Fibroblast of lung (primary cell): ENCODE results near the gene FSTL5. TPM values are rescaled to one million over a fixed set of nuclear protein-coding genes. Genes with fewer than 3 reads are reported as not detected.

Experiments used
- DNase-seq, 2 donors: peaks; one replicate each; pipeline versions ENCODE4 v3.0.0 to v3.0.0-alpha.2; 2010; ENCODE audit warnings: low read depth in 2 of 2
- H2AFZ ChIP-seq: 2 replicates; pipeline ENCODE4 v1.5.1; 2012; ENCODE audit warnings: low read length, control low read depth, inconsistent platforms
- H3K27ac ChIP-seq: 2 replicates; pipeline ENCODE4 v1.5.1; 2011; ENCODE audit warnings: low read length, control low read depth; ENCODE audit not compliant: insufficient read depth
- H3K27me3 ChIP-seq: 2 replicates; pipeline ENCODE4 v1.5.1; 2011; ENCODE audit warnings: mild to moderate bottlenecking, low read length; ENCODE audit not compliant: control insufficient read depth, insufficient read depth
- H3K36me3 ChIP-seq: 2 replicates; pipeline ENCODE4 v1.5.1; 2011; ENCODE audit warnings: low read length; ENCODE audit not compliant: control insufficient read depth, insufficient read depth
- H3K4me1 ChIP-seq: 2 replicates; pipeline ENCODE4 v1.5.1; 2011; ENCODE audit warnings: low read length; ENCODE audit not compliant: control insufficient read depth, insufficient read depth; ENCODE audit errors: extremely low read depth
- H3K4me2 ChIP-seq: 2 replicates; pipeline ENCODE4 v1.5.1; 2011; ENCODE audit warnings: low read length, control low read depth; ENCODE audit not compliant: insufficient read depth; ENCODE audit errors: extremely low read depth
- H3K4me3 ChIP-seq, 4 experiments: fragments of 200-600 bp in 1 of 4; sonication (generic) in 1 of 4; replicated peaks in 1 of 4; 2 replicates each; pipeline ENCODE4 v1.5.1; 2011 to 2016; ENCODE audit warnings: low read length in 4 of 4, low read depth in 3 of 4, mild to moderate bottlenecking in 3 of 4, control low read depth in 2 of 4, inconsistent platforms in 1 of 4, mixed read lengths in 1 of 4; ENCODE audit not compliant: insufficient read depth in 1 of 4; ENCODE audit errors: control extremely low read depth in 1 of 4
- H3K79me2 ChIP-seq: 2 replicates; pipeline ENCODE4 v1.5.1; 2012; ENCODE audit warnings: mild to moderate bottlenecking, low read length, inconsistent platforms; ENCODE audit not compliant: control insufficient read depth, insufficient read depth
- H3K9ac ChIP-seq: 2 replicates; pipeline ENCODE4 v1.5.1; 2011; ENCODE audit warnings: mild to moderate bottlenecking, low read length, control low read depth; ENCODE audit not compliant: insufficient read depth
- H3K9me3 ChIP-seq: 2 replicates; pipeline ENCODE4 v1.5.1; 2012; ENCODE audit warnings: low read depth, low read length; ENCODE audit not compliant: control insufficient read depth, insufficient read depth
- H4K20me1 ChIP-seq: 2 replicates; pipeline ENCODE4 v1.5.1; 2011; ENCODE audit warnings: low read length; ENCODE audit not compliant: control insufficient read depth, insufficient read depth; ENCODE audit errors: extremely low read depth
- CTCF ChIP-seq, 2 donors: IDR thresholded peaks in 1 of 2; conservative IDR thresholded peaks in 1 of 2; 1 replicate in 1 of 2; 2 replicates in 1 of 2; pipeline ENCODE4 v1.5.1; 2011 to 2012; ENCODE audit warnings: low read length in 2 of 2, control low read depth in 1 of 2, inconsistent platforms in 1 of 2, low read depth in 1 of 2, mild to moderate bottlenecking in 1 of 2
- EZH2 ChIP-seq: IDR thresholded peaks from 2 replicates; pipeline ENCODE4 v1.5.1; 2012; ENCODE audit warnings: low read length, control low read depth, mild to moderate bottlenecking; ENCODE audit errors: missing control alignments
- polyA plus RNA-seq, 2 donors: library from polyadenylated mRNA; depleted of rRNA in 1 of 2; stranded (reverse) in 1 of 2; unstranded in 1 of 2; fragments of >200 nt; gene quantifications; 2 replicates each; pipeline ENCODE4 v1.2.1, GENCODE V29; 2011 to 2012; ENCODE audit warnings: missing spikeins in 1 of 2
- total RNA-seq: library from RNA; depleted of rRNA; stranded (reverse); fragments of >200 nt; gene quantifications from 2 replicates; pipeline ENCODE4 v1.2.1, GENCODE V29; 2014

Gene FSTL5
- total and polyA plus RNA-seq, 2 donors (not counting 1 experiment from before 2014, with no cell fraction given), result 0.11 to 0.33 TPM

DNA sequence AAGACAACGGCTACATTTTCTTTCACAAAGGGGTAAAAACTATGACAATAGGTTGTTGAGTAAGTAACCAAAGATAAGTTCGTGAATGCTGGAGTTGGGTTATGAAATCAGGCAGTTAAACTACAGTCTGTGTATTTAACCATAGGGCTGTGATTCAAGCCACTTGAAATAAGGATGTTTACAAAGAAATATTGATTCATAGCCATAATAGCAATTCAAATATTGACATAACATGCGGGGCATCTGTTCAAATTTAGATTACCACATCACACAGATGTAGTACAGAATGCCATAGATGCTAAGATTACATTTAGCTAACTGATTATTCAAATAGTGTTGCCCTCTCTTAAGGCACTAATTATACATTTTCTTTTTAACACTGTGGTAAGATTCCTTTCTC lies 364.1 kb downstream of the FSTL5 start:
- DNase-seq, result peak; percentile 15 to 58
- Histone ChIP-seq H4K20me1 (no peaks in the 10 kb centered on the region), H3K79me2 (no peaks in the 10 kb centered on the region), H2AFZ (no peak overlapping the region), H3K27ac (no peak overlapping the region), H3K4me1 (no peaks in the 10 kb centered on the region), H3K4me2 (no peak overlapping the region), H3K4me3 (no peak overlapping the region), H3K27me3 (no peaks in the 10 kb centered on the region), H3K36me3 (no peaks in the 10 kb centered on the region), H3K9ac (no peak overlapping the region), H3K9me3 (no peaks in the 10 kb centered on the region)
- TF ChIP-seq EZH2, result no peak
- no peak for TF ChIP-seq CTCF (conservative IDR thresholded peaks at IDR 0.05 in 1 of 2, IDR thresholded peaks at IDR 0.05 in 1 of 2; ENCODE audit: low read depth in 1 of 2, low read length in 2 of 2)

DNA sequence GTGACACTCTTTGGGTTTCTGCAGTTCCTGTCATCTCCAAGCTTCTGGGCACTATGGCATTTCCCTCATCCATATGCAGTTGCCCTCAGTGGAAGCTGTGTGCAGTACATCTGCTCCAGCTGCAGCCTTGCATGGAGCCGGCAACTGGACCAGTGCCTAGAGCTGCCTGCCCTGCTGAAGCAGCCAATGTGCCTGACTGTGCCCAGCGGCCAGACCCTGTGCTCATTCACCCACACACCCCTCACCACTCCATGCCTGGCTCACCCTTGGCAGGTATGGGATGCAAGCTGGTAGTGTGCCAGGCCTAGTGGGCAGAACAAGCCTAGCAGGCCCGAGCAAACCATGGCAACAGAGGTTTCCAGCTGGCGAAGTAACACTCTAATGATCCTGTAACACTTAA lies 370.8 kb downstream of the FSTL5 start:
- H3K27me3 ChIP-seq, result no peaks in the 10 kb centered on the region
- H3K79me2 ChIP-seq, result no peaks in the 10 kb centered on the region
- DNase-seq, result no peak
- H2AFZ ChIP-seq, result no peak overlapping the region
- H3K9me3 ChIP-seq, result no peaks in the 10 kb centered on the region
- H3K4me1 ChIP-seq, result no peaks in the 10 kb centered on the region
- H4K20me1 ChIP-seq, result no peaks in the 10 kb centered on the region
- no peaks in the 10 kb centered on the region for H3K36me3 ChIP-seq
- no peak overlapping the region for H3K4me2 ChIP-seq
- no peak overlapping the region for H3K27ac ChIP-seq
- TF ChIP-seq CTCF (conservative IDR thresholded peaks at IDR 0.05 in 1 of 2, IDR thresholded peaks at IDR 0.05 in 1 of 2; ENCODE audit: low read depth in 1 of 2, low read length in 2 of 2), result no peak
- TF ChIP-seq EZH2, result no peak
- H3K4me3 ChIP-seq, result no peak overlapping the region
- H3K9ac ChIP-seq, result no peak overlapping the region

- TF ChIP-seq CTCF (conservative IDR thresholded peaks at IDR 0.05 in 1 of 2, IDR thresholded peaks at IDR 0.05 in 1 of 2; ENCODE audit: low read depth in 1 of 2, low read length in 2 of 2) (no peak), EZH2 (no peak)
- Histone ChIP-seq H2AFZ (no peak overlapping the region), H3K4me1 (no peaks in the 10 kb centered on the region), H3K27ac (no peak overlapping the region), H3K36me3 (no peaks in the 10 kb centered on the region), H3K4me2 (no peak overlapping the region), H4K20me1 (no peaks in the 10 kb centered on the region), H3K79me2 (no peaks in the 10 kb centered on the region), H3K27me3 (no peaks in the 10 kb centered on the region), H3K9ac (no peak overlapping the region), H3K9me3 (no peaks in the 10 kb centered on the region), H3K4me3 (no peak overlapping the region)
- no peak for DNase-seq
Measured at GRCh38 chr4:161791796-161792556, 371.8 kb downstream of the FSTL5 start.
